OCI-LY7 (cell line): ENCODE measurements around the gene PKLR. TPM values are rescaled to one million over a fixed set of nuclear protein-coding genes. Genes with fewer than 3 reads are reported as not detected.

Source experiments
- BruUV-seq: library from RNA; stranded (reverse); fragments of 400-500 nt; replicated peaks from 2 replicates; lab custom pipeline; 2021; lab: Mats Ljungman, UMichigan
- CTCF ChIA-PET: fragments of 300-600 bp; sonication (Branson Sonifier 250); formaldehyde crosslinking; loops from one replicate; lab custom pipeline; 2022; ENCODE audit warnings: antibody characterized with exemption; ENCODE audit not compliant: unreplicated experiment; lab: Charles Lee
- POLR2A ChIA-PET: fragments of 300-600 bp; sonication (Branson Sonifier 250); formaldehyde crosslinking; loops from one replicate; lab custom pipeline; 2022; ENCODE audit warnings: antibody characterized with exemption; lab: Charles Lee
- DNase-seq: peaks from one replicate; pipeline ENCODE4 v3.0.0-alpha.2; 2015; ENCODE audit warnings: low spot score
- H2AFZ ChIP-seq: fragments of 200-600 bp; sonication (generic), shearing (Covaris generic); 2 replicates; pipeline ENCODE4 v1.6.1; 2014; ENCODE audit warnings: mild to moderate bottlenecking, antibody characterized with exemption, low read length, moderate library complexity
- H3K27ac ChIP-seq: fragments of 200-600 bp; sonication (generic); 2 replicates; pipeline ENCODE4 v1.5.1; 2014; ENCODE audit warnings: mixed run types, low read depth, mild to moderate bottlenecking, moderate library complexity, low read length, inconsistent platforms; ENCODE audit not compliant: poor library complexity, severe bottlenecking
- H3K36me3 ChIP-seq: fragments of 200-600 bp; sonication (generic); 2 replicates; pipeline ENCODE4 v1.6.1; 2014; ENCODE audit warnings: mild to moderate bottlenecking, antibody characterized with exemption, low read length, moderate library complexity, mixed read lengths; ENCODE audit not compliant: insufficient read depth
- H3K4me1 ChIP-seq: fragments of 200-600 bp; sonication (generic); 2 replicates; pipeline ENCODE4 v1.5.1; 2014; ENCODE audit warnings: mild to moderate bottlenecking, low read length; ENCODE audit not compliant: insufficient read depth, poor library complexity, severe bottlenecking
- H3K4me2 ChIP-seq: fragments of 200-600 bp; sonication (generic); 2 replicates; pipeline ENCODE4 v1.6.1; 2014; ENCODE audit warnings: mild to moderate bottlenecking, low read length
- H3K4me3 ChIP-seq: fragments of 200-600 bp; sonication (generic); 2 replicates; pipeline ENCODE4 v1.5.1; 2014; ENCODE audit warnings: mild to moderate bottlenecking, low read depth, low read length; ENCODE audit not compliant: poor library complexity, severe bottlenecking
- H3K79me2 ChIP-seq: fragments of 200-600 bp; sonication (generic); 2 replicates; pipeline ENCODE4 v1.6.1; 2016; ENCODE audit warnings: low read depth, mild to moderate bottlenecking, low read length, moderate library complexity, mixed read lengths; ENCODE audit not compliant: insufficient read depth
- H3K9me2 ChIP-seq: fragments of 200-600 bp; sonication (generic); 2 replicates; pipeline ENCODE4 v1.6.1; 2016; ENCODE audit warnings: mild to moderate bottlenecking, low read length, mixed read lengths; ENCODE audit not compliant: insufficient read depth
- H3K9me3 ChIP-seq: fragments of 200-600 bp; sonication (generic); 2 replicates; pipeline ENCODE4 v1.6.1; 2014; ENCODE audit warnings: mild to moderate bottlenecking, mixed run types, low read length, mixed read lengths
- H4K20me1 ChIP-seq: fragments of 200-600 bp; sonication (generic); 2 replicates; pipeline ENCODE4 v1.6.1; 2014; ENCODE audit warnings: mild to moderate bottlenecking, antibody characterized with exemption, low read length, moderate library complexity, mixed read lengths; ENCODE audit not compliant: insufficient read depth
- EZH2phosphoT487 ChIP-seq: fragments of 200-600 bp; sonication (generic); IDR thresholded peaks from 2 replicates; pipeline ENCODE4 v1.6.1; 2018; ENCODE audit warnings: low read depth, borderline replicate concordance, mild to moderate bottlenecking, mixed run types, antibody characterized with exemption, low read length, moderate library complexity, mixed read lengths
- intact Hi-C: fragments of 100-400 bp; cut with micrococcal nuclease; formaldehyde crosslinking; loops from one replicate; pipeline ENCODE4 v1.10.0; 2022; ENCODE audit not compliant: unreplicated experiment
- total RNA-seq, 2 experiments: library from RNA; depleted of rRNA in 1 of 2; stranded (reverse); fragments of >200 nt in 1 of 2; shearing (Covaris generic) in 1 of 2; gene quantifications; 2 replicates each; pipeline ENCODE4 v1.2.3, GENCODE V29; 2014 to 2022
- TF ChIP-seq, protein P1 (sequence below): fragments of 200-600 bp; sonication (generic); conservative IDR thresholded peaks from 2 replicates; pipeline ENCODE4 v1.5.1; 2014; ENCODE audit warnings: mild to moderate bottlenecking, antibody characterized with exemption, low read length, moderate library complexity, mixed read lengths

PKLR gene
- total RNA-seq, 2 experiments from 2014 or later = 0.19 to 0.51 TPM

DNA sequence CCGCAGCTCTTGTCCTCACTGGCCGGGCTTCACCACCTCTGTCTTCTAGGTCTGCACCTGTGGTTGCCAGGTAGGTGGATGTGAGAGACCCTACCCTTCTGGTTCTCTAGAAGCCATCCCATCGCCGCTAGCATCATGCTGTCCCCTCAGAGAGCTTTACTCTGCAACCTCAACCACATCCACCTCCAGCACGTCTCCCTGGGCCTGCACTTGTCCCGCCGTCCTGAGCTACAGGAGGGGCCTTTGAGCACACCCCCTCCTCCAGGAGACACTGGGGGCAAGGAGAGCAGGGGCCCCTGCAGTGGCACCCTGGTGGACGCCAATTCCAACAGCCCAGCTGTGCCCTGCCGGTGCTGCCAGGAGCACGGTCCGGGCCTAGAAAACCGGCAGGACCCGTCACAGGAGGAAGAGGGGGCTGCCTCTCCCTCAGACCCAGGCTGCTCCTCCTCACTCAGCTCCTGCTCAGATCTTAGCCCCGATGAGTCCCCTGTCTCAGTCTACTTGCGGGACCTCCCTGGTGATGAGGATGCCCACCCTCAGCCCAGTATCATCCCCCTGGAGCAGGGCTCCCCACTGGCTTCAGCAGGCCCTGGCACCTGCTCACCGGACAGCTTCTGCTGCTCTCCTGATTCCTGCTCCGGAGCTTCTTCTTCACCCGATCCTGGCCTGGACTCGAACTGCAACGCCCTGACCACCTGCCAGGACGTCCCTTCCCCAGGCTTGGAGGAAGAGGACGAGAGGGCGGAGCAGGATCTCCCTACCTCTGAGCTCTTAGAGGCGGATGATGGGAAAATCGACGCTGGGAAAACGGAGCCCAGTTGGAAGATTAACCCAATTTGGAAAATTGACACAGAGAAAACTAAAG, 20.6 kb upstream of the PKLR start:
- Histone ChIP-seq H3K4me2 (peak overlapping the region; percentile 96), H3K9me2 (no peaks in the 10 kb centered on the region), H3K27ac (no peak overlapping the region), H2AFZ (no peak overlapping the region), H4K20me1 (no peaks in the 10 kb centered on the region; the same call in 1 of the 2 replicates), H3K9me3 (no peaks in the 10 kb centered on the region), H3K79me2 (no peaks in the 10 kb centered on the region), H3K36me3 (peaks cover 45% of the 10 kb centered on the region), H3K4me3 (peak overlapping the region; percentile 78), H3K4me1 (peaks cover 27% of the 10 kb centered on the region)
- intact Hi-C loops = loop anchor here (5.0 kb wide), 1 partner anchor 145 kb away; no protein-coding TSS in a partner anchor
- POLR2A ChIA-PET = interaction anchor here (0.5 to 1.0 kb wide), 3 partner anchors 45 to 279 kb away, joined by 3 to 5 read pairs (median 4); partner anchors contain the start of gene HCN3
- no peak for TF ChIP-seq EZH2phosphoT487
- TF ChIP-seq, protein P1, sequence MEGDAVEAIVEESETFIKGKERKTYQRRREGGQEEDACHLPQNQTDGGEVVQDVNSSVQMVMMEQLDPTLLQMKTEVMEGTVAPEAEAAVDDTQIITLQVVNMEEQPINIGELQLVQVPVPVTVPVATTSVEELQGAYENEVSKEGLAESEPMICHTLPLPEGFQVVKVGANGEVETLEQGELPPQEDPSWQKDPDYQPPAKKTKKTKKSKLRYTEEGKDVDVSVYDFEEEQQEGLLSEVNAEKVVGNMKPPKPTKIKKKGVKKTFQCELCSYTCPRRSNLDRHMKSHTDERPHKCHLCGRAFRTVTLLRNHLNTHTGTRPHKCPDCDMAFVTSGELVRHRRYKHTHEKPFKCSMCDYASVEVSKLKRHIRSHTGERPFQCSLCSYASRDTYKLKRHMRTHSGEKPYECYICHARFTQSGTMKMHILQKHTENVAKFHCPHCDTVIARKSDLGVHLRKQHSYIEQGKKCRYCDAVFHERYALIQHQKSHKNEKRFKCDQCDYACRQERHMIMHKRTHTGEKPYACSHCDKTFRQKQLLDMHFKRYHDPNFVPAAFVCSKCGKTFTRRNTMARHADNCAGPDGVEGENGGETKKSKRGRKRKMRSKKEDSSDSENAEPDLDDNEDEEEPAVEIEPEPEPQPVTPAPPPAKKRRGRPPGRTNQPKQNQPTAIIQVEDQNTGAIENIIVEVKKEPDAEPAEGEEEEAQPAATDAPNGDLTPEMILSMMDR = no peak
- no TSS peak for BruUV-seq
- CTCF ChIA-PET = no interaction called here
- no peak for DNase-seq

DNA sequence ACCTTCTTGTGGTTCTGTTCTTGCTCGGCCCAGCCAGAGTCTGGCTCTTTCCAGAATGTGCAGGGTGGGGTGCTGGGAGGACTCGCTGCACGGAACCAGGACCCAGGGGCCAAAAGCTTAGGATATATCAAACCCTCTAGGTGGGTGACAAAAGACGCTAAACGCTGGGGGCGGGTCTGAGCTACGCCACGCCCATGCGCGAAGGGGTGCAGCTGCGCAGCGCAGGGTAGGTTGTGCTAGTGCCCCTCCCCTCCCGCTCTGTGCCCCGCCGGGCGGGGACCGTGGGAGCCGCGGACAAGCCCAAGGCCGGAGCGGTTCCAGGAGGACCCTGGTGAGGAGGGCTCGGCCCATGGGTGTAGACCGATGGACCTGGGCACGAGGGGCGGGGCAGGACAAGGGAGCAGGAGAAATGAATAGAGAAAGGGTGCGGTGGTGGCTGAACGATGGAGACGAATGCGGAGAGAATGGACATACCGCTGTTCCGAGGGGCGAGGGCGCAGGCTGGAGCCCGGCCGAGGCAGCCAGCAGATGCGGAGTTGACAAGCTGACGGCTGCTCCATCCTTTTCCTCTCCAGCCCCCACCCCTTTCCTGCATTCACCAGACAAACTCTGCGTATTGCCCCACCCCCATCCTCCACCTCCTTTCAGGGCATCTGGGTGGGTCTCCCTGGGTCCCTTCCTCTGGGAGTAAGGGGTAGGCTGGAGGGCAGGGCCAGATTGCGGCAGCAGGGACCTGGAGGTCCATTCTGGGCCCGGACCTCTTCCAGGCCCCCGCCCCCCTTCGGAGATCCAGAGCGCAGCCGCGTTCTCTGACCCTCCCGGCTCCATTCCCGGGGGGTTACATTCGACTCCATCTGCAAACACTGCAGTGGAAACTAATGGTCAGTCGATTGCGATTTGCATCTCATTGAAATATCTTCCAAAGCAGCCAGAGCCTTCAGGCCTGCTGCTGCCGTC, 19.7 kb upstream of the PKLR start, which contains the start of gene RUSC1:
Gene RUSC1, plus strand, starts transcription at position 234 of the 957 bp plus-strand sequence. CDS start 880 bp downstream, outside the sequence.
- TF ChIP-seq EZH2phosphoT487 = no peak
- TF ChIP-seq, protein P1 = no peak
- H3K27ac ChIP-seq = no peak within 1 kb of the TSS
- peaks cover 27% of the 10 kb centered on the region for H3K4me1 ChIP-seq
- ChIA-PET POLR2A (interaction anchor here (1.0 kb wide), 1 partner anchor 280 kb away, joined by 3 read pairs; no protein-coding TSS in a partner anchor), CTCF (no interaction called here)
- no peaks in the 10 kb centered on the region; the same call in 1 of the 2 replicates for H4K20me1 ChIP-seq
- no TSS peak for BruUV-seq
- H3K9me3 ChIP-seq = no peaks in the 10 kb centered on the region
- no peak within 1 kb of the TSS for H3K4me3 ChIP-seq
- H2AFZ ChIP-seq = no peak within 1 kb of the TSS
- H3K4me2 ChIP-seq = peak within 1 kb of the TSS; percentile 10; the same call in 1 of the 2 replicates
- no peaks in the 10 kb centered on the region for H3K9me2 ChIP-seq
- peaks cover 54% of the 10 kb centered on the region for H3K36me3 ChIP-seq
- peak; percentile 44 for DNase-seq
- H3K79me2 ChIP-seq = no peaks in the 10 kb centered on the region
- intact Hi-C loops = loop anchor here (5.0 kb wide), 1 partner anchor 144 kb away; no protein-coding TSS in a partner anchor
